H1 (cell line): ENCODE measurements around the gene KRT7.

Experiments
- CEBPB ChIP-seq: IDR thresholded peaks from 2 replicates; pipeline ENCODE4 v1.6.1; 2012; ENCODE audit warnings: low read depth, low read length
- CREB1 ChIP-seq: IDR thresholded peaks from 2 replicates; pipeline ENCODE4 v1.6.1; 2012; ENCODE audit warnings: inconsistent platforms
- CTCF ChIP-seq, 3 experiments: IDR thresholded peaks; 1 replicate in 2 of 3; 2 replicates in 1 of 3; pipeline versions ENCODE4 v1.5.1 to v1.6.1; 2011; ENCODE audit warnings: low read length in 3 of 3, mild to moderate bottlenecking in 3 of 3, inconsistent platforms in 2 of 3, low read depth in 1 of 3, moderate library complexity in 1 of 3; ENCODE audit not compliant: insufficient read depth in 1 of 3; ENCODE audit errors: control extremely low read depth in 1 of 3
- EGR1 ChIP-seq: IDR thresholded peaks from 2 replicates; pipeline ENCODE4 v1.6.1; 2011; ENCODE audit warnings: low read depth, low read length, borderline replicate concordance
- EZH2 ChIP-seq: fragments of 200-600 bp; sonication (generic); IDR thresholded peaks from 2 replicates; pipeline ENCODE4 v1.7.1; 2012; ENCODE audit warnings: low read depth, mild to moderate bottlenecking, moderate library complexity, low read length, inconsistent platforms; ENCODE audit not compliant: severe bottlenecking
- HDAC6 ChIP-seq: IDR thresholded peaks from one replicate; pipeline ENCODE4 v1.7.1; 2012; ENCODE audit warnings: low read depth, mild to moderate bottlenecking, inconsistent platforms, low read length, moderate library complexity
- JUN ChIP-seq: IDR thresholded peaks from 2 replicates; pipeline ENCODE4 v1.6.1; 2011; ENCODE audit warnings: low read depth, mild to moderate bottlenecking, improper control_type of control experiment, low read length
- JUND ChIP-seq: IDR thresholded peaks from 2 replicates; pipeline ENCODE4 v1.6.1; 2011; ENCODE audit warnings: mild to moderate bottlenecking, improper control_type of control experiment, low read length
- NANOG ChIP-seq: IDR thresholded peaks from 2 replicates; pipeline ENCODE4 v1.6.1; 2011; ENCODE audit warnings: low read length, low read depth, mild to moderate bottlenecking, inconsistent platforms; ENCODE audit not compliant: insufficient read depth, poor library complexity, severe bottlenecking
- POLR2A ChIP-seq, 2 experiments: IDR thresholded peaks; 1 replicate in 1 of 2; 2 replicates in 1 of 2; pipeline ENCODE4 v1.6.1; 2011; ENCODE audit warnings: low read depth in 2 of 2, low read length in 2 of 2, mild to moderate bottlenecking in 2 of 2; ENCODE audit errors: control extremely low read depth in 1 of 2
- RAD21 ChIP-seq, 2 experiments: IDR thresholded peaks in 1 of 2; conservative IDR thresholded peaks in 1 of 2; 2 replicates each; pipeline ENCODE4 v1.6.1; 2011; ENCODE audit warnings: low read depth in 2 of 2, low read length in 2 of 2, improper control_type of control experiment in 1 of 2, inconsistent platforms in 1 of 2, mild to moderate bottlenecking in 1 of 2, moderate library complexity in 1 of 2
- SIN3A ChIP-seq, 2 experiments: IDR thresholded peaks in 1 of 2; conservative IDR thresholded peaks in 1 of 2; 2 replicates each; pipeline ENCODE4 v1.6.1; 2011 to 2012; ENCODE audit warnings: low read length in 2 of 2, improper control_type of control experiment in 1 of 2, low read depth in 1 of 2, mild to moderate bottlenecking in 1 of 2

GRCh38 chr12:52242442-52243258 is 9.6 kb downstream of the KRT7 start:
- TF ChIP-seq EZH2 (no peak), NANOG (no peak), RAD21 (IDR thresholded peaks at IDR 0.05 in 1 of 2, conservative IDR thresholded peaks at IDR 0.05 in 1 of 2; ENCODE audit: low read depth in 2 of 2, low read length in 2 of 2) (no peak), HDAC6 (no peak), POLR2A (IDR thresholded peaks at IDR 0.05; ENCODE audit: control extremely low read depth in 1 of 2, low read depth in 2 of 2, low read length in 2 of 2) (no peak), CTCF (IDR thresholded peaks at IDR 0.05; ENCODE audit: control extremely low read depth in 1 of 3, insufficient read depth in 1 of 3, low read depth in 1 of 3, low read length in 3 of 3) (no peak), EGR1 (no peak), SIN3A (conservative IDR thresholded peaks at IDR 0.05 in 1 of 2, IDR thresholded peaks at IDR 0.05 in 1 of 2; ENCODE audit: low read depth in 1 of 2, low read length in 2 of 2) (no peak), JUND (no peak), JUN (no peak), CREB1 (no peak), CEBPB (no peak)
